GM12891 (cell line): ENCODE results near the gene KRT80.

Experiments used
- POLR2A ChIP-seq: IDR thresholded peaks from 2 replicates; pipeline ENCODE4 v1.6.1; 2011; ENCODE audit warnings: low read depth, low read length, control low read depth
- POLR2AphosphoS5 ChIP-seq: IDR thresholded peaks from 2 replicates; pipeline ENCODE4 v1.6.1; 2011; ENCODE audit warnings: low read depth, low read length, control low read depth
- SPI1 ChIP-seq: IDR thresholded peaks from 2 replicates; pipeline ENCODE4 v1.6.1; 2011; ENCODE audit warnings: low read depth, low read length, control low read depth
- TAF1 ChIP-seq: IDR thresholded peaks from 2 replicates; pipeline ENCODE4 v1.6.1; 2011; ENCODE audit warnings: low read depth, low read length, control low read depth

GRCh38 chr12:52232203-52232673 lies 40.4 kb upstream of the KRT80 start:
- TF ChIP-seq POLR2AphosphoS5 (no peak), POLR2A (no peak), TAF1 (no peak), SPI1 (no peak)
